Measurements from ENCODE around the gene MARCHF3.

MARCHF3 gene

DNA sequence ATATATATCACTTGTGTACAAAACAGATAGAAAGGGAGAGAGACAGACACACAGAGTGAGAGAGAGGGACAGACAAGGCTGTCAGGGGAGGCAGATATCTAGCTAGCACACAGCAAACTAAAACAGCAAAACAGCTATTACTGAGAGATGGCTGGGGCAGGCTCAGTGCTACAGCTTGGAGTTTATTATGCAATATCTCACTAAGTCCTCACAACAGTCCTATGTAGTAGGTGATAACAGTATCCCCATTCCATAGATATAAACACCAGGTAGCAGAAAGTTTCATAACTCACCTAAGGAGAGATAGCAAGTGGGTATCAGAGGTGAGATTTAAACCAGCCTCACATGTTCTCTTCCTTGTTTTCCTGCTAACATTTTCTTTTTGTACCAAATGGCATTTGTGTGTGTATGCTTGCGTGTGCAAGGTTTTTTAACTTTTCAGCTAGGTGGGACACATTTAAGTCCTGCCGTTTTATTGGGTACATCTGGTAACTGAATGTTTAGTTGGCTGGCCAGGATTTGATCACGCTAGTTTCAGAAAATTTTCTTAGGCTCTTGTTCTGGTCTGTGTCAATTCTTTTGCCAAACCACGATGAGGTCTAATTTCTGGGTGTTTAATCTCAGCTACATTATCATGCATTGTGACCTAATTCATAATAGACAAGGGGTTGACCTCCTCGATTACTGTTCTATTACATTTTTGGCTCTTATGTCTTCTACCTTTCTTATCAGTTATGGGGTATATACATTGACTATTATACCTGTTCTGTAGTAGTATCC, 148.3 kb downstream of the MARCHF3 start:
- no peak overlapping the region for H3K4me3 ChIP-seq (ENCODE audit: low read length)
- H3K36me3 ChIP-seq (ENCODE audit: control insufficient read depth, insufficient read depth, low read length, severe bottlenecking) = no peaks in the 10 kb centered on the region
- H3K27me3 ChIP-seq (replicated peaks; ENCODE audit: control insufficient read depth, insufficient read depth, low read length) = peaks cover 10% of the 10 kb centered on the region
- no peak for DNase-seq (ENCODE audit: low read depth)
- no peak overlapping the region for H3K9ac ChIP-seq (ENCODE audit: low read length)
- peaks cover 11% of the 10 kb centered on the region for H3K4me1 ChIP-seq (ENCODE audit: control insufficient read depth, insufficient read depth, low read length)
- no peaks in the 10 kb centered on the region for H3K9me3 ChIP-seq (ENCODE audit: control insufficient read depth, low read length)

DNA sequence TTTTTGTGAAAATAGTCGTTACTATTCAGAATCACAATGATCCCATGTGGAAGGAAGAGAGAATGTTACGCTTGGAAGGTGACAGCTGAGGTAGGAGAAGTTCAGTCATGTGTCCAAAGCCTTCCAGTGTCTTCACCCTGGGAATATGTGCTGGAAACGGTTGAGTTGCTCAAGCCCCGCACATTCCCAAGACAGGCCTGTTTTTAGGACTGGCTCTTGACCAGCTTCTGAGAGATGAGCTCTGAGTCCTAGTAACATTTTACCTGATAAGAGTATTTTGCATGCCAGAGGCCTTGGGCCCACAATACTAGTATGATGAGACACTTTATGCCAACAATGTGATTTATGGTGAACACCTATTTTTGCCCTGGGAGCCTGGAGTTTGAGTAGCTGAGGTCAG, 151.7 kb downstream of the MARCHF3 start:
- peaks cover 6% of the 10 kb centered on the region for H3K27me3 ChIP-seq (replicated peaks; ENCODE audit: control insufficient read depth, insufficient read depth, low read length)
- H3K4me1 ChIP-seq (ENCODE audit: control insufficient read depth, insufficient read depth, low read length) = peaks cover 5% of the 10 kb centered on the region
- no peak overlapping the region for H3K9ac ChIP-seq (ENCODE audit: low read length)
- no peaks in the 10 kb centered on the region for H3K36me3 ChIP-seq (ENCODE audit: control insufficient read depth, insufficient read depth, low read length, severe bottlenecking)
- no peaks in the 10 kb centered on the region for H3K9me3 ChIP-seq (ENCODE audit: control insufficient read depth, low read length)
- no peak overlapping the region for H3K4me3 ChIP-seq (ENCODE audit: low read length)
- DNase-seq (ENCODE audit: low read depth) = no peak

DNA sequence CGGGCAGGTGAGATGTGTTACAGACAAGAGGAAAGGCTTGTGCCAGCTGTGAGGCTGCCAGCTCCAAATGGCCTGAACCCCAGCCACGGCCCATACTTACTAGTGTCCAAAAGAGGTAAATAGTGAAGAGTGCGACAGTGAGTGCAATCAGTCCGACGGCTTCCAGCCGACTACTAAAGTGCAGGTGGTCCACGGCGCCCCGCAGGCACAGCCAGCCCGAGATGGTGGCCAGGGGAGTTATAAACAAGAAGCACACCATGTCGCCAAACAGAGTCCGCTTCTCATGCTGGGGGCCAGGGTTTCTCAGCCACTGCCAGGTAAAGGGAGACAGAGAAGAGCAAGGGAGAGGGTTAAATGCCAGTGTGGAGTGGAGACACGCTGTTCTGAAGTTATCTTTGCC, 152.3 kb downstream of the MARCHF3 start:
- Histone ChIP-seq H3K9ac (ENCODE audit: low read length) (no peak overlapping the region), H3K27me3 (replicated peaks; ENCODE audit: control insufficient read depth, insufficient read depth, low read length) (peaks cover 6% of the 10 kb centered on the region), H3K9me3 (ENCODE audit: control insufficient read depth, low read length) (no peaks in the 10 kb centered on the region), H3K4me1 (ENCODE audit: control insufficient read depth, insufficient read depth, low read length) (peaks cover 4% of the 10 kb centered on the region), H3K4me3 (ENCODE audit: low read length) (no peak overlapping the region), H3K36me3 (ENCODE audit: control insufficient read depth, insufficient read depth, low read length, severe bottlenecking) (no peaks in the 10 kb centered on the region)
- no peak for DNase-seq (ENCODE audit: low read depth)

DNA sequence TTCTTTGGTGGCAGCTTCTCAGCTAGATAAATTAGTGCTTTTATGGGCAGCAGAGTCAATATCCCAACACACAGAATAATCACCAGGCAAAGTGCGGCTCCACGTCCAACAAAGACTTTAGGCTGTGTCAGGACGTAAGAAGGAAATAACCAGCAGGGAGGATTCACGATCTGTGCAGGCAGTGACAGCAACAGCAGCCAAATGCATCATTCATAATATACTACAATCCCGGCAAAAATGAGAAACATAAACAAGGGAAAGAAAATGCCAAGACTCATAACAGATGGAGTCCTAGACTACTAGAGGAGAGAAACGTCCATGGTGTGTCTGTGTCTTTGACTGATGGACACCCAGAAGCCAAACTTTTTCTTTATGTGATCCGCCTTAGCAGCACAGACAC, 152.8 kb downstream of the MARCHF3 start:
- Histone ChIP-seq H3K4me3 (ENCODE audit: low read length) (no peak overlapping the region), H3K9ac (ENCODE audit: low read length) (no peak overlapping the region), H3K9me3 (ENCODE audit: control insufficient read depth, low read length) (no peaks in the 10 kb centered on the region), H3K27me3 (replicated peaks; ENCODE audit: control insufficient read depth, insufficient read depth, low read length) (peaks cover 6% of the 10 kb centered on the region), H3K36me3 (ENCODE audit: control insufficient read depth, insufficient read depth, low read length, severe bottlenecking) (no peaks in the 10 kb centered on the region), H3K4me1 (ENCODE audit: control insufficient read depth, insufficient read depth, low read length) (peaks cover 4% of the 10 kb centered on the region)
- no peak for DNase-seq (ENCODE audit: low read depth)

DNA sequence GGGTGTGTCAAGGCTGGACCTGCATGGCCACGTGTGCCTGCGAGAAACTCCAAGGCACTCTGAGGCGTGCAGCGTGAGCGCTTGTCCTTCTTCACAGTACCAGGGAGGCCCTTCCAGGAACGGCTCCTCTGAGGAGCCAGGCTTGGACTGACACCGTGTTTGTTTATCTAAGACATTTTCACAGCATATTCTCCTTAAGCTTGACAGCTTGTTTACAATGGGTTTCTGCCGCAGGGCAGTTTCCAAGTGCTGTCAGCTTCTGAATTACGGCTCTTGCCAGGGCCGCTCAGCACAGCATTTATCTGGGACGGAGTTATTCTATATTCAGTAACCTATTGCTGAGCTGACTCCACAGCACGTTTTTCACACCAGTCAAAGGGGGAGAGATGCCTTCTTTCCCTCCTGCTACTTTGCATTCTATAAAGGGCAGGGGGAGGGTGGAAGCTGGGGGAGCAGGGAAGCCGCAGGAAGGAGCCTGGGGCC, 155.0 kb downstream of the MARCHF3 start:
- Histone ChIP-seq H3K27me3 (replicated peaks; ENCODE audit: control insufficient read depth, insufficient read depth, low read length) (no peaks in the 10 kb centered on the region), H3K9me3 (ENCODE audit: control insufficient read depth, low read length) (no peaks in the 10 kb centered on the region), H3K4me3 (ENCODE audit: low read length) (no peak overlapping the region), H3K36me3 (ENCODE audit: control insufficient read depth, insufficient read depth, low read length, severe bottlenecking) (no peaks in the 10 kb centered on the region), H3K4me1 (ENCODE audit: control insufficient read depth, insufficient read depth, low read length) (peaks cover 4% of the 10 kb centered on the region), H3K9ac (ENCODE audit: low read length) (no peak overlapping the region)
- no peak for DNase-seq (ENCODE audit: low read depth)

DNA sequence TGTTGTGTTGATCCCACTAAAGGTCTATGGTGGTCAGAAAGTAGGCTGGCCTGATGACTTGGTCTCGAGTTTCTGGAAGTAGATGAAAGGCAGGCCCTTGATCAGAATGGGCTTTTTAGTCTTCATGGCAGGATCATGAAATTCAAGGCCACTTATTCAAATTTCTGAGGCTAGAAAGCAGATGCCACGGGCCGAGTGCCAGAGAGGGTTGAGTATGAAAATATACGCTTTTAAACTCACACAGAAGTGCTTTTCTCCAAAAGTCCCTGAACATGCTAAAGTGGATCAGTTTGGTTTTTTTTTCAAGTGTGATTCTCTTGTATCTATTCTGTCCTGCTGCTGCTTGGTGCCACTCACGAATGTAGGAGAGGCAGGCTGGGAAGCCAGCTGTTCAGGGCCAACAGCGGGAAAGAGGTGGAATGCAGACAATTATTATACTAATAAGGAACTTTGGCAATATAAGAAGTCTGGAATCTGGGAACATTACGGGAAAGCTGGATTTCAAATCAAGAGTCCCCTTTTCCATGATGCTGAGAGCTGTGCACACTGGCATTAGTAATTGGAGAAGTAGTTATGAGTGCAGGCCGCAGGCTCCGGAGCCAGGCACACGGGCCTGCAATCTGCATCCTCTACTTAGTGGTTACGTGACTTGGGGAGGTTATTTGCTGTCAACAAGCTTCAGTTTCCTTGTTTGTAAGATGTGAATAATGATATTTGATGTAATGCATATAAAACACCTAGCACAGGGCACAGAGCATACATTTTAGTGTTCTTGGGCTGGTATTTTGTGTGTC, 157.6 kb downstream of the MARCHF3 start:
- H3K4me3 ChIP-seq (ENCODE audit: low read length) = no peak overlapping the region
- no peak overlapping the region for H3K9ac ChIP-seq (ENCODE audit: low read length)
- no peaks in the 10 kb centered on the region for H3K27me3 ChIP-seq (replicated peaks; ENCODE audit: control insufficient read depth, insufficient read depth, low read length)
- H3K36me3 ChIP-seq (ENCODE audit: control insufficient read depth, insufficient read depth, low read length, severe bottlenecking) = no peaks in the 10 kb centered on the region
- H3K4me1 ChIP-seq (ENCODE audit: control insufficient read depth, insufficient read depth, low read length) = peaks cover 5% of the 10 kb centered on the region
- no peak for DNase-seq (ENCODE audit: low read depth)
- no peaks in the 10 kb centered on the region for H3K9me3 ChIP-seq (ENCODE audit: control insufficient read depth, low read length)

DNA sequence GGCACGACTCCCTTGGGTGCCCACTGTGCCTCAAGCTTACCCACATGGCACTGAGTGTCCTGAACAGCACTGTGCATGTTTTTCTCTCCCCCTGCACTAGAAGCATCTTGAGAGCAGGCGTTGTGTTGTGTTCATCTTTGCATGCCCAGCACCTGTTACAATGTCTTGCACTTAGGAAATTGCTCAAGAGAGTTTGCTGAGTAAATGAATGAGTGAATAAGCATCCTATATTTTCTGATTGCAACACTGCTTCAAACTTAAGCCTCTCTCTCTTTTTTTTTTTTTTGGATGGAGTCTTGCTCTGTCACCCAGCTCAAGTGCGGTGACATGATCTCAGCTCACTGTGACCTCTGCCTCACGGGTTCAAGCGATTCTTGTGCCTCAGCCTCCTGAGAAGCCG, 158.9 kb downstream of the MARCHF3 start:
- H3K9me3 ChIP-seq (ENCODE audit: control insufficient read depth, low read length) = no peaks in the 10 kb centered on the region
- no peak overlapping the region for H3K9ac ChIP-seq (ENCODE audit: low read length)
- H3K27me3 ChIP-seq (replicated peaks; ENCODE audit: control insufficient read depth, insufficient read depth, low read length) = no peaks in the 10 kb centered on the region
- DNase-seq (ENCODE audit: low read depth) = peak; percentile 15
- peaks cover 5% of the 10 kb centered on the region for H3K4me1 ChIP-seq (ENCODE audit: control insufficient read depth, insufficient read depth, low read length)
- H3K4me3 ChIP-seq (ENCODE audit: low read length) = no peak overlapping the region
- H3K36me3 ChIP-seq (ENCODE audit: control insufficient read depth, insufficient read depth, low read length, severe bottlenecking) = no peaks in the 10 kb centered on the region

DNA sequence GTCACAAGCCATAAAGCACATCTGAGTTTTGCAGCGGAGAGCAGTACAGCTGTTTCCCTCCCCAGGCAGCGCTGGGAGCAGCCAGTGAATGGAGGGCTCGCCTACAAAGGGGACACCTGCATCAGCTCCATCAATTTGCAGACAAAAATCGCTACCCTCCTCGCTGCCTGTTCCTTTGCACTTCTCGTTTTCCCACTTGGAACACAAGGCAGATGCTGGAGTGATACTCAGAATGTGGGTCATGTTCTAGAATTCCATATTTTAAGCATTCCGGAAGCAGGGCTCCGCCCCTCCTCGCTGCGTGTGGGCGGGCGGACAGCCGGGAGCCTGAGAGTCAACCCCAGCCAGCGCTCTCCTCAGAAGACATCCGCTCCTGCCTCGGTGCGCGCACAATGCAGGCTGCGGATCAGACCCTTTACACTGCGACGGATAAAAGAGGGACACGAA, 161.3 kb downstream of the MARCHF3 start:
- peak overlapping the region; percentile 55 for H3K4me3 ChIP-seq (ENCODE audit: low read length)
- H3K9me3 ChIP-seq (ENCODE audit: control insufficient read depth, low read length) = no peaks in the 10 kb centered on the region
- H3K4me1 ChIP-seq (ENCODE audit: control insufficient read depth, insufficient read depth, low read length) = peaks cover 12% of the 10 kb centered on the region
- no peaks in the 10 kb centered on the region for H3K36me3 ChIP-seq (ENCODE audit: control insufficient read depth, insufficient read depth, low read length, severe bottlenecking)
- DNase-seq (ENCODE audit: low read depth) = peak; percentile 59
- H3K9ac ChIP-seq (ENCODE audit: low read length) = no peak overlapping the region
- no peaks in the 10 kb centered on the region for H3K27me3 ChIP-seq (replicated peaks; ENCODE audit: control insufficient read depth, insufficient read depth, low read length)

DNA sequence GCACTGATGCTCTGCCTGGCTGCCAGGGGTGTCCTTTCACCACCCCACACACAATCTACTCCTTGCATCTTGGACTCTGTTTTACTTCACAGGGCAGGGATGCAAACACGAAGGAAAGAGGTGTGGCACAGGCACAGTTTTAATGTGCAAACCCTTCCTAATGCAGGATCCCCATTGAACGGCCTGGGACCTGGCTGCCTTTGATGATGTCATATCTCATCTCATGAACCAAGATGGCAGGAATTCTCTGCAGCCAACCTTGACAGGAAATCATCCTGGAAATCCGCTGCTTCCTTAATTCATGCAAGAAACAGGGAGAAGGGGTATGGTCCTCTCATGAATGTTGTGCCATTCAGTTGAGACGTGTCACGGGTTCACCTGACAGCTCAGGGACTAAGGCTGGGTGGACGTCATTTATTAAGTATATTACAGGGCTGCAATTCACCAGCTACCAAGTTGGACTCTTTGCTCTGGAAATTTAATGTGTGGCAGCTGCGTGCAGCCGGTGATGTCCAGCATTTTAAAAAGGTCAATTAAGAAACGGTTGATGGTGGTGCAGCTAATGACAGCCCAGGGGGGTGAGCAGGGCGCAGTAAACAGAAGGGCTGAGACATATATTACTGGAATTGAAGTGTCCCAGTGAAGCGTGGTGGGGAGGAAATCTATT, 161.9 kb downstream of the MARCHF3 start:
- DNase-seq (ENCODE audit: low read depth) = no peak
- no peak overlapping the region for H3K4me3 ChIP-seq (ENCODE audit: low read length)
- no peaks in the 10 kb centered on the region for H3K9me3 ChIP-seq (ENCODE audit: control insufficient read depth, low read length)
- H3K27me3 ChIP-seq (replicated peaks; ENCODE audit: control insufficient read depth, insufficient read depth, low read length) = no peaks in the 10 kb centered on the region
- H3K36me3 ChIP-seq (ENCODE audit: control insufficient read depth, insufficient read depth, low read length, severe bottlenecking) = no peaks in the 10 kb centered on the region
- no peak overlapping the region for H3K9ac ChIP-seq (ENCODE audit: low read length)
- peaks cover 12% of the 10 kb centered on the region for H3K4me1 ChIP-seq (ENCODE audit: control insufficient read depth, insufficient read depth, low read length)

DNA sequence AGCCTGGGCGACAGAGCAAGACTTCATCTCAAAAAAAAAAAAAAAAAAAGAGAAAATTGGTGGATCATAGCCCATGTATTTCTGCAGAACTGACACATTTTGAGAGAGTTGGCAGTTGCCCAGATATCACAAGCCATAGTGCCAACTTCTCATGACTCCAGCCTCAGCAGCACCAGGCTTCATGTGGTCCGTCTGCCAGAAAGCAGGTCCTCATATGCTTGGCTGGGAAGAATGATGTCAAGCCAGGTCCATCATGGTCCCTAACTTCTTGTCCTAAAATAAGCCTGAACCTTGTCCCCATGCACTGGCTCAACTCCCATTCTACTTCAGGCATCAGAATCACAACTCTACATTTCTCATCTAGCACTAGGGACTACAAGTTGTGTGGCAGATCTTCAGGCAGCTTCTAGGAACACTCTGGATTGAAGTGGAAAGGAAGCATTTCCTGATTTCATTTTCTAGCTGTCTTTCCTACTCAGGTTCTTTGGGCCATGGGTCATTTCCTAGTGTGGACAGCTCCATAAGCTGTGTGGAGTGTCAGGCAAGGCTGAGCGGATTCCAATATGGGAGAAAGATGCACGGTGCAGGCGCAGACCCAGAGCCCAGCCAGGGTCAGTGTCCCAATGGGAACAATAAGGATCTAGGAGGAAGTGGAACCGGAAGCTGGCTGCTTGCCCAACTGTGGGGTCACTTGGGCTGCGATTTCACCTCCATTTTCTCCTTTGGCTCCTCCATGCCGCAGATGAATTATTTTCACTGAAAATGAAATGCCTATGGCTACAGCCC, 163.3 kb downstream of the MARCHF3 start:
- Histone ChIP-seq H3K4me3 (ENCODE audit: low read length) (no peak overlapping the region), H3K9ac (ENCODE audit: low read length) (no peak overlapping the region), H3K4me1 (ENCODE audit: control insufficient read depth, insufficient read depth, low read length) (peaks cover 12% of the 10 kb centered on the region), H3K36me3 (ENCODE audit: control insufficient read depth, insufficient read depth, low read length, severe bottlenecking) (no peaks in the 10 kb centered on the region), H3K27me3 (replicated peaks; ENCODE audit: control insufficient read depth, insufficient read depth, low read length) (no peaks in the 10 kb centered on the region), H3K9me3 (ENCODE audit: control insufficient read depth, low read length) (no peaks in the 10 kb centered on the region)
- no peak for DNase-seq (ENCODE audit: low read depth)
